Suprapubic skin (tissue), 4 donors: ENCODE data around the gene SS18L1. TPM values are rescaled to one million over a fixed set of nuclear protein-coding genes. Genes with fewer than 3 reads are reported as not detected.

Source experiments
- DNase-seq, 2 donors: peaks; one replicate each; pipeline ENCODE4 v3.0.0-alpha.2; 2019; ENCODE audit warnings: low spot score in 2 of 2
- H3K27ac ChIP-seq: fragments of 200-600 bp; sonication (generic); one replicate; pipeline ENCODE4 v1.5.1; 2019
- H3K27me3 ChIP-seq: fragments of 200-600 bp; sonication (generic); one replicate; pipeline ENCODE4 v1.5.1; 2019
- H3K36me3 ChIP-seq: fragments of 200-600 bp; sonication (generic); one replicate; pipeline ENCODE4 v1.5.1; 2019
- H3K4me1 ChIP-seq: fragments of 200-600 bp; sonication (generic); one replicate; pipeline ENCODE4 v1.5.1; 2019
- H3K4me3 ChIP-seq: fragments of 200-600 bp; sonication (generic); one replicate; pipeline ENCODE4 v1.5.1; 2019; ENCODE audit warnings: mild to moderate bottlenecking
- H3K9me3 ChIP-seq: fragments of 200-600 bp; sonication (generic); one replicate; pipeline ENCODE4 v1.5.1; 2019
- EP300 ChIP-seq: sonication (generic); formaldehyde crosslinking; IDR thresholded peaks from one replicate; pipeline ENCODE4 v1.6.1; 2017; ENCODE audit warnings: antibody characterized with exemption
- POLR2A ChIP-seq, 2 donors: fragments of 450-650 bp; IDR thresholded peaks; one replicate each; pipeline ENCODE4 v1.6.1; 2017; ENCODE audit warnings: antibody characterized with exemption in 2 of 2, mild to moderate bottlenecking in 2 of 2, moderate library complexity in 2 of 2
- POLR2AphosphoS5 ChIP-seq, 3 donors: sonication (generic); formaldehyde crosslinking; IDR thresholded peaks; one replicate each; pipeline ENCODE4 v1.6.1; 2017; ENCODE audit warnings: antibody characterized with exemption in 3 of 3
- WGBS: methylation state at CpG from one replicate; pipeline ENCODE4 v1.1.5; 2018; 5-methylcytosine and 5-hydroxymethylcytosine counted together
- total RNA-seq, 4 donors: library from RNA; depleted of rRNA; stranded (reverse); fragments of >200 nt; gene quantifications; one replicate each; pipeline ENCODE4 v1.1.0, GENCODE V29; 2016
- TF ChIP-seq, protein P1 (sequence below), 2 donors: fragments of 200-600 bp in 1 of 2; fragments of 450-650 bp in 1 of 2; sonication (generic) in 1 of 2; IDR thresholded peaks; one replicate each; pipeline ENCODE4 v1.5.1; 2016 to 2019; ENCODE audit warnings: antibody characterized with exemption in 2 of 2, mild to moderate bottlenecking in 1 of 2, moderate library complexity in 1 of 2

The SS18L1 gene
- total RNA-seq, 4 donors from 2014 or later = 23.3 to 81.1 (median 26.9) TPM

DNA sequence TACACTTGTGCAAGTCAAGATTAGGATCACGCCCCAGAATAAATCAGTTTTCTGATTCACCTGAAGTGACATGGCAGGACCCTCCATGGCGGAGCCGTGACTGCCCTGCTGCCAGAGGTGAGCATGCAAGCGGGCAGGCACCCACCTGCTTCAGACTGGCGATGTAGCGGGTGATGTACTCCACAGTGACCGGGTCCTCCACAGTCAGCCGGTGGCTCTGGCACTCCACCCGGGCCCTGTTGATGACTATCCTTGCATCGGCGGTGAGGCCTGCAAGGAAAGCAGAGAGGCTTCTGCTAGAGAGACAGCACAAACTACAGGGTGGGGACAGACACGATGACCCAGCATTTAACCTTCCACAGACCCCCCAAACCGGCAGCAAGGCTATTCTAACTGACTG is 3.9 kb upstream of the SS18L1 start:
- Histone ChIP-seq H3K27ac (no peak overlapping the region), H3K4me3 (no peak overlapping the region), H3K9me3 (no peaks in the 10 kb centered on the region), H3K4me1 (peaks cover 29% of the 10 kb centered on the region), H3K36me3 (peaks cover 51% of the 10 kb centered on the region), H3K27me3 (no peaks in the 10 kb centered on the region)
- 85% methylated on average over 12 of the region's 13 CpGs for WGBS
- DNase-seq = no peak
- TF ChIP-seq POLR2AphosphoS5 (IDR thresholded peaks at IDR 0.05) (no peak), EP300 (no peak), POLR2A (IDR thresholded peaks at IDR 0.05) (no peak)
- TF ChIP-seq, protein P1, sequence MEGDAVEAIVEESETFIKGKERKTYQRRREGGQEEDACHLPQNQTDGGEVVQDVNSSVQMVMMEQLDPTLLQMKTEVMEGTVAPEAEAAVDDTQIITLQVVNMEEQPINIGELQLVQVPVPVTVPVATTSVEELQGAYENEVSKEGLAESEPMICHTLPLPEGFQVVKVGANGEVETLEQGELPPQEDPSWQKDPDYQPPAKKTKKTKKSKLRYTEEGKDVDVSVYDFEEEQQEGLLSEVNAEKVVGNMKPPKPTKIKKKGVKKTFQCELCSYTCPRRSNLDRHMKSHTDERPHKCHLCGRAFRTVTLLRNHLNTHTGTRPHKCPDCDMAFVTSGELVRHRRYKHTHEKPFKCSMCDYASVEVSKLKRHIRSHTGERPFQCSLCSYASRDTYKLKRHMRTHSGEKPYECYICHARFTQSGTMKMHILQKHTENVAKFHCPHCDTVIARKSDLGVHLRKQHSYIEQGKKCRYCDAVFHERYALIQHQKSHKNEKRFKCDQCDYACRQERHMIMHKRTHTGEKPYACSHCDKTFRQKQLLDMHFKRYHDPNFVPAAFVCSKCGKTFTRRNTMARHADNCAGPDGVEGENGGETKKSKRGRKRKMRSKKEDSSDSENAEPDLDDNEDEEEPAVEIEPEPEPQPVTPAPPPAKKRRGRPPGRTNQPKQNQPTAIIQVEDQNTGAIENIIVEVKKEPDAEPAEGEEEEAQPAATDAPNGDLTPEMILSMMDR (IDR thresholded peaks at IDR 0.05) = no peak

DNA sequence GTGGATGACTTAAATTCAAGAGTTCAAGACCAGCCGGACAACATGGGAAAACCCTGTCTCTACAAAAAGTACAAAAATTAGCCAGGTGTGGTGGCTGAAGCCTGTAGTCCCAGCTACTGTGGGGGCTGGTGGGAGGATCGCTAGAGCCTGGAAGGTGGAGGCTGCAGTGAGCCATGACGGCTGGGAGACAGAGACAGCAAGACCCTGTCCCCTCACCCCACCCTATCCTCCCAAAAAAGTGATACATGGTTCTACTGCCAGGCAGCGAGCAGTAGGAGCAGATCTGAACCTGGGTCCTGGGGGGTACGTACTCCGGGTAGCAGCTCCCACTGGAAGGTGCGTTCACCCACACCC is 2.5 kb upstream of the SS18L1 start:
- Histone ChIP-seq H3K4me1 (peaks cover 34% of the 10 kb centered on the region), H3K36me3 (peaks cover 38% of the 10 kb centered on the region), H3K27me3 (no peaks in the 10 kb centered on the region), H3K9me3 (no peaks in the 10 kb centered on the region), H3K27ac (peak overlapping the region; percentile 7), H3K4me3 (peak overlapping the region; percentile 96)
- WGBS = 86% methylated on average over 3 of the region's 7 CpGs
- DNase-seq = no peak
- TF ChIP-seq EP300 = no peak
- TF ChIP-seq, protein P1 (IDR thresholded peaks at IDR 0.05) = no peak
- no peak for TF ChIP-seq POLR2AphosphoS5 (IDR thresholded peaks at IDR 0.05)
- TF ChIP-seq POLR2A (IDR thresholded peaks at IDR 0.05) = no peak

GRCh38 chr20:62141397-62142251 is 1.9 kb upstream of the SS18L1 start:
- Histone ChIP-seq H3K27ac (peak overlapping the region; percentile 99), H3K4me1 (peaks cover 34% of the 10 kb centered on the region), H3K27me3 (no peaks in the 10 kb centered on the region), H3K36me3 (peaks cover 31% of the 10 kb centered on the region), H3K4me3 (peak overlapping the region; percentile 96), H3K9me3 (no peaks in the 10 kb centered on the region)
- WGBS = 25% methylated on average over 14 of the region's 14 CpGs
- DNase-seq = no peak
- TF ChIP-seq POLR2AphosphoS5 (IDR thresholded peaks at IDR 0.05) (no peak), EP300 (no peak), POLR2A (IDR thresholded peaks at IDR 0.05) (no peak)
- TF ChIP-seq, protein P1 (IDR thresholded peaks at IDR 0.05) = no peak

DNA sequence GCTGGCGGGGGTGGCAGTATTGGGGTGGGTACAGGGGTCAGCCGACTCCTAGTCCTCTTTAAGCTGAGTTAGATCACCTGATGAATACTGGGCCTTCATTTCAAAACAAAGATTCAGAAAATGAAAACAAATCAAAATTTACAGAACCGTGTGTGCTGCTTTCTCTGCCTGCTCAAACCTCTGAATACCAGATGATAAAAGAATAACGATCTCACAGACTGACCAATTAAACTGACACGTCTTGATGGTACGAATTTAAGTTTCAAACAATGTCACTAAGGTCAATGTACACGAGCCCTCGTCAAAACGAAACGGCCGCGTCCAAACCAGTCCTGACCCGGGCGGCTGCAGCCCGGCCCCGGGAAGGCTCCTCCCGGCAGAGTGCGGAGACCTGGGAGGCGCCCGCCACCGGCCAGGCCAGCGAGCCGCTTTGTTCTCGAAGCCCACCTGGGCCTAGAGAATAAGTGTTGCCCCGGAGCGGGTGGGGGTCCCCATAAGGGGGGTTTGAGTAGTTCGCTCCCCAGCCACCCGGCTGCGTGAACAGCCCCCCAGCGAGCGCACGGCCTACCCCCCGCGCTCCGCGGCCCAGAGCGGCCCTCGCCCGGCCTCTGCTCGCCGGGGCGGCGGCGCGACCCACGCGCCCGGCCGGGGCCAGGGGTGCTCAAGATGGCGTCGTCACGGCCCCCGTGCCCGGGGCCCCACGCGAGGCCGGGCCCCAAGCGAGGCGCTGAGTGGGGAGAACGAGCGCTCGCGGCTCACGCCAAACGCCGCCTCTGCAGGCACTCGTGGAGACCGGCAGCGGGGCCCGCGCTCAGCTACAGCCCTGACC is 1.1 kb upstream of the SS18L1 start:
- H3K27ac ChIP-seq = peak overlapping the region; percentile 99
- H3K9me3 ChIP-seq = no peaks in the 10 kb centered on the region
- peak overlapping the region; percentile 96 for H3K4me3 ChIP-seq
- WGBS = under 1% methylated on average over 47 of the region's 71 CpGs
- DNase-seq = no peak
- H3K36me3 ChIP-seq = peaks cover 26% of the 10 kb centered on the region
- peaks cover 41% of the 10 kb centered on the region for H3K4me1 ChIP-seq
- TF ChIP-seq EP300 (no peak), POLR2AphosphoS5 (IDR thresholded peaks at IDR 0.05) (no peak), POLR2A (IDR thresholded peaks at IDR 0.05) (no peak)
- TF ChIP-seq, protein P1 (IDR thresholded peaks at IDR 0.05) = no peak
- no peaks in the 10 kb centered on the region for H3K27me3 ChIP-seq
